ENCODE measurements around the gene SLC37A4. TPM values are rescaled to one million over a fixed set of nuclear protein-coding genes. Genes with fewer than 3 reads are reported as not detected.

The SLC37A4 gene
- total and polyA plus RNA-seq, 2 of the 13 experiments (the other 11 are each of a cell fraction or from before 2014, with no cell fraction given) = 43.0 to 56.1 TPM

- no peak for TF ChIP-seq ZNF513 (CRISPR knock-in tag; conservative IDR thresholded peaks at IDR 0.05)
- no peak for TF ChIP-seq TFDP1 (CRISPR knock-in tag; IDR thresholded peaks at IDR 0.05; ENCODE audit: borderline replicate concordance)
- TF ChIP-seq ZNF557 (CRISPR knock-in tag; IDR thresholded peaks at IDR 0.05) = no peak
- TF ChIP-seq THAP11 (CRISPR knock-in tag; IDR thresholded peaks at IDR 0.05) = peak; percentile 74
- peak; percentile 99 for TF ChIP-seq ZBTB25 (CRISPR knock-in tag; IDR thresholded peaks at IDR 0.05)
- peak; percentile 23; the same call in 1 of the 2 replicates for TF ChIP-seq ZNF792 (CRISPR knock-in tag; IDR thresholded peaks at IDR 0.05)
- TF ChIP-seq TGIF2 (CRISPR knock-in tag; IDR thresholded peaks at IDR 0.05) = no peak; the same call in 1 of the 2 replicates
- no peak for TF ChIP-seq ZBTB38 (CRISPR knock-in tag; IDR thresholded peaks at IDR 0.05)
- peak; percentile 73; the same call in 1 of the 2 replicates for TF ChIP-seq SP4 (CRISPR knock-in tag; IDR thresholded peaks at IDR 0.05)
- TF ChIP-seq PHB2 (IDR thresholded peaks at IDR 0.05; ENCODE audit: partially characterized antibody) = no peak
- TF ChIP-seq HOXD1 (CRISPR knock-in tag; IDR thresholded peaks at IDR 0.05) = no peak
- no peak for TF ChIP-seq ZBTB3 (CRISPR knock-in tag; IDR thresholded peaks at IDR 0.05; ENCODE audit: borderline replicate concordance, low read depth)
- no peak for TF ChIP-seq ZNF138 (CRISPR knock-in tag; IDR thresholded peaks at IDR 0.05; ENCODE audit: low read depth)
- TF ChIP-seq HNF4A (CRISPR knock-in tag; IDR thresholded peaks at IDR 0.05) = no peak
- peak; percentile 91 for TF ChIP-seq NR2C2 (CRISPR knock-in tag; IDR thresholded peaks at IDR 0.05; ENCODE audit: borderline replicate concordance)
- no peak for TF ChIP-seq ZNF12 (CRISPR knock-in tag; IDR thresholded peaks at IDR 0.05)
- no peak for TF ChIP-seq ZNF503 (CRISPR knock-in tag; IDR thresholded peaks at IDR 0.05)
- TF ChIP-seq ZNF331 (CRISPR knock-in tag; IDR thresholded peaks at IDR 0.05) = 0 out of 2 replicates have a peak, but pooled peaks have one; percentile 37
- TF ChIP-seq HMG20B (CRISPR knock-in tag; conservative IDR thresholded peaks at IDR 0.05) = peak; percentile 30; the same call in 1 of the 2 replicates
- TF ChIP-seq ARHGAP35 (CRISPR knock-in tag; IDR thresholded peaks at IDR 0.05; ENCODE audit: borderline replicate concordance) = no peak; the same call in 1 of the 2 replicates
- TF ChIP-seq POLR2AphosphoS2 (IDR thresholded peaks at IDR 0.05; ENCODE audit: low read depth, low read length) = no peak
- TF ChIP-seq ZNF446 (CRISPR knock-in tag; IDR thresholded peaks at IDR 0.05) = peak; percentile 29
- peak; percentile 64; the same call in 1 of the 2 replicates for TF ChIP-seq ZFP91 (CRISPR knock-in tag; IDR thresholded peaks at IDR 0.05; ENCODE audit: borderline replicate concordance)
Observed at GRCh38 chr11:119057000-119057769, 26.5 kb upstream of the SLC37A4 start, which contains the start of gene HYOU1 (continued).

Data from HepG2 (cell line).